GM11168 (cell line): ENCODE data around the gene ZFP36L1.

ENCODE experiments used
- in situ Hi-C: fragments of 300-500 bp; cut with MboI; formaldehyde crosslinking; loops from one replicate; pipeline ENCODE4 v1.12.0; 2022; ENCODE audit warnings: low sequenced_read_pairs; ENCODE audit not compliant: unreplicated experiment

ZFP36L1 gene

DNA sequence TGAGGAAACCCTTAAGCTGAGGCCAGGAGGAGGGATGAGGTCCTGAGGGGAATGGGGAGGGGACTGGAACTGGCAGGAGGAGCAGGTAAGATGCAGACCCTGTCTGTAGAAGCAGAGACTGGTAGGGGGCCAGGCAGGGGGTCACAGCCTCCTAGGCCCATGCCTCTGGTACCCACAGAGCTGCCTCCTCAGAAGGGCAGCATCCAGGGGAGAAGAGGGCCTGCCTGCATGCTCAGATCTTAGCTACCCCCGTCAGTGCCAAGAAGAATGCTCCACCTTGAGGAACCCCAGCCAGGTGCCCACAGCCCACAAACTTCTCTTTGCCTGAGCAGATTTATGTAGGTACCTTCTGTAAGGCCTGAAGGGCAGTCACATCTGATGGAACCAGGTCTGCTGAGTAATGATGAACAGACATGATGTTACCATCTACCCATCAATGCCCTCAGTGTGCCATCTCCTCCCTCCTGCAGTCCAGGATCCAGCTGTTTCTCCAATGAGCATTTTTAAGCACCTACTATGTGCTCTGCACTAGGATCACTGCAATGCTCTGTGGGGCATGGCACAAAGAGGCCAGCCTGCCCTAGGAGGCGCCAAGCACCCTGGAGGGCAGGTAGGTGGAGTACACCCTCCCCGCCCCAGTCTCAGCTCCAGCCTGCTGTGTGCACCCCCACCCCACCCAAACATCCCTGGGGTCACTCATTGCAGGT, 24.8 kb upstream of the ZFP36L1 start:
- in situ Hi-C loops, result loop anchor here (5.0 to 25.0 kb wide), 2 partner anchors 405 to 570 kb away; no protein-coding TSS in a partner anchor

DNA sequence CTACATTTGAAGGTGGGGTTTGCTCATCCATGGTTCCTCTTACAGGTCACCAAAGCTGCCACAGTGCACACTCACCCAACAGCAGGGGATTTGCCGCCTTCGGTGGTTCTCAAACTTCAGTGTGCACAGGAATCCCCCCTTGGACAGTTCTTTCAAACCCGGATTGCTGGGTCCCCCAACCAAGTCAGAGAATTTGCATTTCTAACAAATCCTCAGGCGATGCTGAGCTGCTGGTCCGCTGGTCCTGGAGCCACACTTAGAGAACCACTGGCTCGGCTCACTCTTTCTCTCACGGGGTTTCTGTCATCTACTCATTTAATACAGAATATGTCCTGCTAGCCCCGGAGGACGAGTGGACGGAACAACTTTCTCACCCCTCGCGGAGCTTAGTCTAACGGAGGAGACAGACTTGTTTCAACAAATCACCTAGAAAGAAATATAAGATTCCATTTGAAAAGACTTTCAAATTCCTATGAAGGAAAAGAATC, 24.1 kb upstream of the ZFP36L1 start:
- in situ Hi-C loops, result loop anchor here (5.0 to 25.0 kb wide), 2 partner anchors 405 to 570 kb away; no protein-coding TSS in a partner anchor

DNA sequence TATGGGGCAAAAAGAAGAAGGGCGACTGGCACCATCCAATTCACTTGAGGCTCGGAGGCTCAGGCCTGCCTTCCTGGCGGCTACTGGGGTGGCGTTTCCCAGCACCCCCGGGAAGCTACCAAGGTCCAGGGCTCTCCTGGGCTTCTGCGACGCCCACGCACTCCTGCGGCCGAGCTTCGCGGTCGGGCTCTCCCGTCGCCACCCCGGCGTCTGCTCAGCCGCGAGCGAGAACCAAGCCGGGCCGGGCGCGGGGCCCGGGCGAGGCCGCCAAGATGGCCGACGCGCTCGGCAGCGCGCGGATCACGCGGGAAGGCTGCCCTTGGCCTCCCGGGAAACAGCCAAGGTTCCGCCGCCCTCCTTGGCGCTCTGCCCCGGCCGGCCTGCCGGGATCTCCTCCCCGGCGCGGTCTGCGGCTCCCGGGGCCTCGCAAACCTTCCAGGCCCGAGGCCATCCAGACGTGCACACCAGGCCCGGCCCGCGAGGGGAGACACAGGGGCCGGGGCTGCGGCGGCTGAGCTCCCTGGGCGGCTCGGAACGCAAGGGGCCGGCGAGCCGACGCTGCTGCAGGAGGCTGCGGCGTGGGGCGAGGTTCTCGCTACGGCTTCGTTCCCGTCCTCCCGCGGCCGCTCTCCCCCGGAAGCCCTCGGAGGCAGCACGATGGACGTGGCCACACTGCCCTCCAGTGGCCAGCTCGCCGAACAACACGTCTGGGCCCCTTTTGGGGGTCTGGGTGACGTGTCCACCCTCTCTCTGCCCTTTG, 23.5 kb upstream of the ZFP36L1 start:
- in situ Hi-C loops, result loop anchor here (5.0 to 25.0 kb wide), 2 partner anchors 404 to 569 kb away; no protein-coding TSS in a partner anchor

DNA sequence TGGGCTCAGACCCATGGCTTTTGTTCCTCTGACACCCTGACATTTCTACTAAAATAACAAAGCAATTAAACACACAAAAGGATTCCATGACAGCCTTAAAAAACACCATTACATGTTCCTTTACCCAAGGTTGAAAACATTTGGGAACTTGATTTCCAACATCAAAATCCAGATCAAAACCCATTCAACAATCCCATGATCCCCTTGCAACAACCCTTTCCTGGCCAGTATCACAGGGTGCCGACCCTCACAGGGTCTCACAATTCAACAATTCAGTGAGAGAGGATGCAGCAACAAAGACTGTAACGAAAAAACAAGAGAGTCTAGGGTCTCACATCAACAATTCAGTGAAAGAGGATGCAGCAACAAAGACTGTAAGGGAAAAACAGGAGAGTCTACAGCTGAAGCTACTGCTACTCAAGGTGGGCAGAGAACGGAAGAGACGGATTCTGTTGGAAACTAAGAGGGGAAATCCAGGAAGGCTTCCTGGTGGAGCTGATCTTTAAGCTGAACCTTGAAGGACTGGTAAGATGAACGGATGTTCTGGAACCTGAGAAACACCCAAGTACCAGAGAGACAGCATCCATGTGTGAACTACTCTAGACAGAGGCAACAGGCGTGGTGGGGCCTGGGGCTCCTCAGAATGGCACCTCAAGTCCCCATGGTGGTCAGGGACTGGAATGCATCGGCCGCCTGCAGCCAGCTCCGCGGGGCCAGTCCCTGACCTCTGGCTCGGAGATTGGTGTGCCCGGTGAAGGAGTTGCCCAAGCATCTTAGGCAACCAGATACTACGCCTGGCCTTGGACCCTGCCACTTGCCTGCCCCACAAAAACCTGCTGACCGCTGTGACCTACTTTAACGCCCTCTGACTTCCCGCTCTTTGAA, 22.7 kb upstream of the ZFP36L1 start:
- in situ Hi-C loops, result loop anchor here (5.0 to 25.0 kb wide), 2 partner anchors 403 to 568 kb away; no protein-coding TSS in a partner anchor

DNA sequence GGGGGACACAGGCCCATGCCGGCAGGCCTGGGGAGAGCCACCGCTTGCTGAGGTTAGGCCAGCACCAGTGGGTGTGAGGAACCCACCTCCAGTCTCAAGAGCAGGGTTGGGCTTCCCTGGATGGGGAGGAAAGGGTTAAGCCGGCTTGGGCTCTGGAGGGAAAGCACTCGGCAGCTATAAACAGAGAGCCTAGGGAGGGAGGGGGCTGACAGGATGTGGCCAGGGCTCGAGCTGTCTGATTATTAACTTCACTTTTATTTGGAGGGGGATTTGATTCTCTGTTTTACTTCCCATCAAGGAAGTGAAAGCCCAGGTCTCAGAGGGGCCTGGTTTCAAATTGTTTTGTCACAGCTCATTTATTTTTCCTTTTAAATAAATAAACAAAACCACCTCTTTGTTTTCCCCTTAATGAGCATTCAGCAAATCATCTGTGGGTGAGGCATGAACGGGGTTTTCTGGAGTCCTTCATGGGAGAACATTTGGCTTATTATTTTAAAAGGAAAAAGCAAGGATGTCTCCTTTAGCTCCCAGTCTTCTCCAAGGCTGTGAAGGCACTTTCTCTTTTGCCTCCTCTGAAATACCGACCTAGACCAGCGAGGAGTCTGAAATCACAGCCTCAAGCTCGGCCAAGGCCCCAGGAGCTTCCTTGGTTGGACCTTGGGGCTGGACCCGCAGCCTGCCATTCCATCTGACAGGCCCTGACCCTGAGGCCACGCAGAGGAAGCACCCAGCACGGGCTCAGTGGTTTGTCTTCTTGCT, 21.9 kb upstream of the ZFP36L1 start:
- in situ Hi-C loops, result loop anchor here (5.0 to 25.0 kb wide), 2 partner anchors 402 to 567 kb away; no protein-coding TSS in a partner anchor

DNA sequence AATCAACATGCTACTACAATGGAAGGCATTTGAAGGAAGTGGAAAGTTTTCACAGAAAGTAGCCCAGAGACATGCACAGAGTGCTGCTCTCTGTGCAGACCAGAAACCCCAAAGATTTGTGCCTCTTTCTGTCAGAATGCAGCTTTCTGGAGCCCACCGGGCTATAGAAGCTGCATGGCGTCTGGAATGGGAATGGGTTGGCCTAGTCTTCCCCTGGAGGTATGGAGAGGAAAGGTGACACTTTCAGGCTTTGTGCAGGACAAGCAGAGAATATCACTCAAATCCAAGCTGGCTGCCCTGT, 21.3 kb upstream of the ZFP36L1 start:
- in situ Hi-C loops, result loop anchor here (25.0 kb wide), 1 partner anchor 402 kb away; no protein-coding TSS in a partner anchor

DNA sequence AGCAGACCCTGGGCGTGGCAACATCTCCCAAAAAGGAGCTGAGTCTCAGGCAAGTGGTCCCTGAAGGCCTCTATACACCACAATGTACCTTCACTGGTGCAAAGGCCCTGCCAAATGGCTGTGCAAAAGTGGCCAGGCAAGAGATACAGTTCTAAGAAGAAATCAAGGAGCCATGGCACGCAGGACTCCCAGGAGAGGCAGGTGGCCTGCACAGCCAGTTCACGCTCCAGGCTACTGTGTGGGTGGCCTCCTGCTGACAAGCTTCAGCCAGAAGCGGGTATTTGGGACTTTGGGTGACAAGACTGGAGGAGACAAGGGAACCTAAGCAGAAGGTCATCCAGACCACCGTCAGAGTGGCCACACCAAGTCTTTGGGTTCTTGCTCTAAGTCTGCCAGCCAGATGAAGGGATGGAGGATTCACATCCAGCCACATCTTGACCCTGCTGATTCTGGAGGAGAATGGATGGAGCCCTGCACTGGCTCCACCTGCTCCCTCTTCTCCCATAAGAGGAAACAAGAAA, 20.5 kb upstream of the ZFP36L1 start:
- in situ Hi-C loops, result loop anchor here (25.0 kb wide), 1 partner anchor 401 kb away; no protein-coding TSS in a partner anchor

DNA sequence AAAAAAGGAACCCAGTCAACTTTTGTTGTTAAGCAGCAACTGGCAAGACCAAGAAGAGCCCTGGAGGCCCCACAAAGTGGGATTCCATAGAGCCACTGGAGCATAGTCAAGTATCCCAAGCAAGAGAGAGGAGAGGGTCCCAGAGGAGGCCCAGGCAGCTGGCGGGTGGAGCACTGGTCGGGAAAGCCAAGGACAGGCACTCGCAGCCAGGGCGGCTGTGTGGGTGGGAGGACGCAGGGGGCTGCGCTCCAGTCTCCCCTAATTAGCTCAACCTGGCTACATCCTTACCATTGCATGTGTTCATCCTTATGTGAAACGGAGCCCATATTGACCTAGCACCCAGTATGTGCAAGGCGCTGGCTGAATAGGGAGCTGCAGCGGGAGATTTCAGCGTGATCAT, 18.3 kb upstream of the ZFP36L1 start:
- in situ Hi-C loops, result loop anchor here (25.0 kb wide), 1 partner anchor 399 kb away; no protein-coding TSS in a partner anchor

DNA sequence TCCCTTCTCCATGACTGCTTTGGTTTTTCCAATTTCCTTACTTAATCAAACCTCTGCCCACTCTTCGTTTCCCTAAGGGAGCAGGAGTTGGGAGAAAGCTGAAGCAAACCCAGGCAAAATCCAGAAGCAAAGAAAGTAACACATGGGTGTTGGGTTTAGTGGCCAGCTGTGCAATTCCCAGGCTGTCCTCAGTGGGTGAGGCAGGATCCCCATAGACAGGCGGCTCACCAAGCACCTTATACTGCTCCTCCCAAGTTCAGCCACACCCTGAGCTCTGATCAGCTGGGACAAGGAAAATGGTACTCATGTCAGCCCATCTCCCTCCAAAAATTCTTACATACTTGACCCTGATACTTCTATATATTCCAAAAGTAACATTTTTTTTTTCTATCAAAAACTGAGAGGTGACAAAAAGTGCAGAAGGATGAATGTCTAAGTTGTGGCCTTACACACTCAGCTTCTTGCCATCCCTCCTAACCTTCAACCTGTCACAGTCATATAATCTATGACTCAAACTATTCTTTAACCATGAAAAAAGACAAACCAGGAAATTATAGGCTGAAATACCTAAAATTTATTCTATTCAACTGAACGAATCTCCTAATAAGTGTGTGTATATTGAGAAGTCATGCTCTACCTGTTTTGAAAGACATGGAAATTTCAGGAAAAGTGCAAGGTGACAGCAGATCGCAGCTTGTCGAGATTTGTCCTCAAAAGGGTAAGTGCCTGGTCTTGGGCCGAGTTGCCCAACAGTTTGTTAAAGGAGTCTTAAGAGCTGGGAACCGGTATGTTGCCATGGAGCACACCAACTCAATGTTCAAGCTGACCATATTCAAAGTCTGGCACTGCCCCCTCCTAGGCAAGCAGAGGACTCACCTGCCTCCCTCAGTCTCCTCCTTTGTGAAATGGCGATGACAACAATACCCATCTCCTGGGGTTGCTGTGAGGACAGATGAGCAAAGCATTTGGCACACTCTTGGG, 17.6 kb upstream of the ZFP36L1 start:
- in situ Hi-C loops, result loop anchor here (25.0 kb wide), 1 partner anchor 398 kb away; no protein-coding TSS in a partner anchor

DNA sequence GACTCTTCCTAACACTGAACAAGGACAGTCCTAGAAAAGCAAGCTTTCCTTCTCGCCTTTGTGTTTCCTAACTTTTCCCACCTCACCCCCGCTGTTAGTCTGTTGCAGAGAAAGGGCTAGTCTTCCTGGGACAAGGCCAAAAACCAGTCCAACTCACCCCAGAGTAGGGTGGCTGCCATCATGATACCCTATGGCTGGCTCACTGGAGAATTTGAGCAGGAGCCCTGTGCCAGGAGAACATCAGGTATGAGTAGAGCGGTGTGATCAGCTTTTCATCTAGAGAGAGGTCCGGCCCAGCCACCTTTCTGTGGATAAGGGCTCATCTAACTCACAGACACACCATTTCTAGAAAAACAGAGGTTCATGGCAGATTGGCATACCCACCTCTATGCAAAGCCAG, 16.7 kb upstream of the ZFP36L1 start:
- in situ Hi-C loops, result loop anchor here (25.0 kb wide), 1 partner anchor 397 kb away; no protein-coding TSS in a partner anchor

DNA sequence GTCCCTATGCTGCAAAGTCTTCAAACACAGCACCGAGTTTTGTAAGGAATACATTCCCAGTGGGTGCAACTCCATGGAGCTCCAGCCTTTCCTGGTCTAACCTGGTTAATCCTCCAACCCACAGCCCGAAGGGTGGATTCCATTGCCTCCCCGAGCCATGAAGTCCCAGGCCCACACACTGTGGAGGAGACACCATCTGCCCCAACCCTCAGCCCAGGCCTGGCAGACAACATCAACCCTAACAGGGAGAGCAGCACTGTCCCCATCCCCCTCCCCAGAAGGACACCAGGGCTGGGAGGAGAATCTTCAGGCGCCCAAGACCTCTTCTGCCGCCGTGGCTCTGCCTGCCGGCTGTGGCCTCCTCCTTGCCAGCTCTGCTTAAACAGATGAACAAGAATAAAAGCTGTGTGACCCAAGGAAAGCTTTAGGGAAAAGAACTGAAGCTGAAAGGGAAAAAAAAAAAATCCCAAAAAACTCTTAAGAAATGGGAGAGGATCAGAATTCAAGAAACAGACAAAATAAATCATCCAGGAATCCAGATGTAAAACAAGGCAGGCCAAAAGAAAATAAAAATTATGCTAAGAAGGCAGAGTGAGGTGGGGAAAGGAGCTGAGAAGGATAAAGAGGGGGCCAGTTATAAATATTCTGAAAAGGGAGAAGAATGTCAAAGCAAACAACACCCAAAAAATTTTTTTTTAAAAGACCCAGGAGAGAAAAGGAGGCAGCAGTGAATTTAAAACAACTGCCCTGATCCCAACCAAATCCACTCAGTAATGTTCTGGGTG, 16.0 kb upstream of the ZFP36L1 start:
- in situ Hi-C loops, result loop anchor here (25.0 kb wide), 1 partner anchor 397 kb away; no protein-coding TSS in a partner anchor

DNA sequence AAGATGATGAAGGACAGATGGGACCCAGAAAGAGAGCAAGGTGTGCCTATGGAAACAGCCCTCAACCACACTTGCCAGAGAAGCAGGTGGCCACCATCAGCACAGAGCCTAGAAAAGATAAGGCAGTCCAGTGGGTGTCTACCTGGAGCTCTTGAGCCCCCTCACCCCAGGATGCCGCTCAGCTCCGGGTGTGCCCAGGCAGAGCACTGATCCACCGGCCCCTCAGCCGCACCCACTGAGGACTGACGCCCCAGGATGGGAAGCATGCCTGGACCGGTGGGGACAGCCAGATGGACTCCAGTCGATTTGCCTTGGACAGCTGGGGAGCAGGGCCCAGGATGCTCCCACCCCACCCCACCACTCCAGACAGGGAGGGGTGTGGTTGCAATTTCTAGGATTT, 15.1 kb upstream of the ZFP36L1 start:
- in situ Hi-C loops, result loop anchor here (25.0 kb wide), 1 partner anchor 396 kb away; no protein-coding TSS in a partner anchor

DNA sequence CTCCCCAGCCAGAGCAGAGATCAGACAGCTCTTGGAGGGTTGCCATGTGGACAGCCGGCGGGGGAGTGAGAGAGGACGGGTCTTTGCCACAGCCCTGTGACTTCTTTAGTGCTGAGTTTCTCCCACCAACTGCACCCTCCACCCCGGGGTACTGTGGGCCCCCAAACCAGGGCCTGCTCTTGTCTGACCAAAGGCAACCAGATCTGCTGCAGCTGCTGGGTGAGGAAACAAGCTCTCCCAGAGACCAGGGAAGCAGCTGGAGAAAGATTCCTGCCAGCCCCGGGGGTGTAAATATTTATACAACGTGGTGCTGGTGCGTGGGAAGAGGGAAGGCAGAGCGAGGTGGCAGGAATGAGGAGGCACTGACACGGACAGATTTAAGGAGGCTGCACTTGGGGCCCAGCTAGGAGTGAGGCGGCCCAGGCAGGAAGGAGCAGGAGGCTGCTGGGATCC, 14.3 kb upstream of the ZFP36L1 start:
- in situ Hi-C loops, result loop anchor here (25.0 kb wide), 1 partner anchor 395 kb away; no protein-coding TSS in a partner anchor

DNA sequence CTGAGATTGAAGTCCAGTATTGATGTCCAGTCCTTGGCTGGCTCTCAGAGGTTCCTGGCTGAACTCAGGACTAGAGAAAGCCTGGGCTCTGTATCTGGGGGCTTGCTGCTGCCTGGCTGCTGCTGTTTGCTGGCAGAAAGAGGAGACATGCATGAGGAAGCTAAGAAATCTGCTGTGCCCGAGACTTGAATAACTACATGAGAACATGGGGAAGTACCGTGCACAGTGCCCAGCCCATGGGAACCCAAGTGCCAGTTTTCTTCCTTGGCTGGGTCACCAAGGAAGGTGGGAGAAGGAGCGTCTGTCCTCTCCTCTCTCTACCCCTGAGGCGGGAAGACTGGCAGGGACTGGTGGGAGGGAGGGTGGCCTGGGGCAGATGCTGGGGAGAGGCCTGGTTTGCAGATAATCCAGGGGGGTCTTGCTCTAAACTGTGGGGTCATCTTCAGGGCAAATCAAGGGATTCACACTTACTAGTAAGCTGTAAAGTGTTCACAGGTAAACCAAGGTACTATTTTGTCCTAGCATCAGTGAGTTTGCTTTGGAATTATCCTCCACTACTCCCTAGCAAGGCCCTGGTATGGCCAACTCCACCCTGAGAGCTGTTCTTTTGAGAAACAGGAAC, 13.8 kb upstream of the ZFP36L1 start:
- in situ Hi-C loops, result loop anchor here (25.0 kb wide), 1 partner anchor 394 kb away; no protein-coding TSS in a partner anchor

DNA sequence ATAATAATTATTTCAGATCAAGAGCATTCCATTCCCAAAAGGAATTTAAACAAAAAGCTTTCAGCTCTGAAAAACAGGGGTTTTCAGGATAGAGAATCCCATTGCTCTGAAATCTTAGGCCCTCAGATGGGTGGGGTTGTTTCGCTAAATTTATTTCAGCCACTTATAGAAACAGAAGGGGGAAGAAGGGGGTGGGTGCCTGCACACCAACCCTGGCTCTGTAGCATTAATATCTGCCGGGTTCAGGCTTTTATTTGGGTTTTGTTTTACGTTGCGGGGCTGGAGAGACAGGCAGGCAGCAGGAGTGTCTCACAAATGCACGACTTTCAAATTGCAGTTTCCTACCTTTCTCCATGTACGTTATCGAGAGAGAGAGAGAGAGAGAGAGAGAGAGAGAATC, 12.5 kb upstream of the ZFP36L1 start:
- in situ Hi-C loops, result loop anchor here (25.0 kb wide), 1 partner anchor 393 kb away; no protein-coding TSS in a partner anchor

DNA sequence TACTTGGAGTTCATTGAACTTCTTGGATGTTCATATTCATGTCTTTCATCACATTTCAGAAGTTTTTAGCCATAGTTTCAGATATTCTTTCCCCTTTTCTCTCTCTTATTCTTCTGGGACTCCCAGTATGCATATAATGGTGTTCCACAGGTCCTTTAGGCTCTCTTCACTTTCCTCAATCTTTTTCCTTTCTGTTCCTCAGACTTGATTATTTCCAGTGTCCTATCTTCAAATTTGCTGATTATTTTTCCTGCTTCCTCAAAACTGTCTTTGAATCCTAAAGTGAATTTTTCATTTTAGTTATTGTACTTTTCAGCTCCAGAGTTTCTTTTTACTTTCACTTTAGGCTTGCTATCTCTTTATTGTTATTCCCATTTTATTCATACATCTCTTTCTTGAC, 8.8 kb upstream of the ZFP36L1 start:
- in situ Hi-C loops, result loop anchor here (25.0 kb wide), 1 partner anchor 389 kb away; no protein-coding TSS in a partner anchor
